Naive thymus-derived CD4-positive, alpha-beta T cell (primary cell): Measurements from ENCODE around the gene AKAP1. TPM values are rescaled to one million over a fixed set of nuclear protein-coding genes. Genes with fewer than 3 reads are reported as not detected.

Experiments used
- ATAC-seq: fragments of 150-1000 bp; cut with Tn5 transposase; 2 replicates; pipeline ENCODE4 v1.10.0; 2021; ENCODE audit warnings: mild to moderate bottlenecking, moderate library complexity
- CTCF ChIA-PET: fragments of 350-600 bp; sonication (Branson Sonifier 250); formaldehyde crosslinking; loops from one replicate; lab custom pipeline; 2021; ENCODE audit warnings: antibody characterized with exemption; lab: Charles Lee
- POLR2A ChIA-PET: fragments of 350-600 bp; sonication (Branson Sonifier 250); formaldehyde crosslinking; loops from one replicate; lab custom pipeline; 2021; ENCODE audit warnings: antibody characterized with exemption, inconsistent platforms; lab: Charles Lee
- DNase-seq, 9 donors: peaks; one replicate each; pipeline versions ENCODE4 v3.0.0 to v3.0.0-alpha.2; 2020 to 2022; ENCODE audit warnings: mixed read lengths in 1 of 9
- H3K27ac ChIP-seq: one replicate; pipeline ENCODE4 v1.7.0; 2013; ENCODE audit warnings: mild to moderate bottlenecking, low read depth, low read length, moderate library complexity
- H3K27me3 ChIP-seq, 2 donors: one replicate each; pipeline ENCODE4 v1.7.0; 2013; ENCODE audit warnings: low read length in 2 of 2, mild to moderate bottlenecking in 2 of 2, moderate library complexity in 2 of 2; ENCODE audit not compliant: control insufficient read depth in 2 of 2, insufficient read depth in 2 of 2
- H3K36me3 ChIP-seq, 3 experiments: 1 replicate in 2 of 3; 2 replicates in 1 of 3; pipeline ENCODE4 v1.7.0; 2013; ENCODE audit warnings: low read length in 3 of 3, mild to moderate bottlenecking in 3 of 3, moderate library complexity in 1 of 3; ENCODE audit not compliant: insufficient read depth in 3 of 3, control insufficient read depth in 2 of 3
- H3K4me1 ChIP-seq, 2 donors: one replicate each; pipeline ENCODE4 v1.7.0; 2013; ENCODE audit warnings: low read length in 2 of 2, mild to moderate bottlenecking in 2 of 2, moderate library complexity in 1 of 2; ENCODE audit not compliant: control insufficient read depth in 2 of 2, insufficient read depth in 2 of 2
- H3K4me3 ChIP-seq: 2 replicates; pipeline ENCODE4 v1.7.0; 2013; ENCODE audit warnings: mild to moderate bottlenecking, low read length
- H3K9me3 ChIP-seq, 3 experiments: 1 replicate in 2 of 3; 2 replicates in 1 of 3; pipeline ENCODE4 v1.7.0; 2013; ENCODE audit warnings: low read length in 3 of 3; ENCODE audit not compliant: control insufficient read depth in 2 of 3
- H3K27ac Mint-ChIP-seq, 9 donors: one replicate each; pipeline ENCODE4 v1.8.0; 2020 to 2022; ENCODE audit warnings: mixed read lengths in 9 of 9, mild to moderate bottlenecking in 8 of 9, moderate library complexity in 5 of 9, inconsistent platforms in 2 of 9
- H3K27me3 Mint-ChIP-seq, 5 donors: one replicate each; pipeline ENCODE4 v1.8.0; 2021 to 2022; ENCODE audit warnings: mixed read lengths in 5 of 5, mild to moderate bottlenecking in 1 of 5
- H3K36me3 Mint-ChIP-seq, 5 donors: one replicate each; pipeline ENCODE4 v1.8.0; 2020 to 2022; ENCODE audit warnings: mixed read lengths in 5 of 5, mild to moderate bottlenecking in 3 of 5, inconsistent platforms in 1 of 5
- H3K4me1 Mint-ChIP-seq, 7 donors: one replicate each; pipeline ENCODE4 v1.8.0; 2020 to 2022; ENCODE audit warnings: mixed read lengths in 7 of 7, mild to moderate bottlenecking in 3 of 7, inconsistent platforms in 1 of 7
- H3K4me3 Mint-ChIP-seq, 10 donors: one replicate each; pipeline ENCODE4 v1.8.0; 2020 to 2022; ENCODE audit warnings: mild to moderate bottlenecking in 10 of 10, mixed read lengths in 10 of 10, moderate library complexity in 6 of 10, inconsistent platforms in 2 of 10
- H3K9me3 Mint-ChIP-seq, 11 donors: one replicate each; pipeline ENCODE4 v1.8.0; 2020 to 2022; ENCODE audit warnings: mixed read lengths in 11 of 11, mild to moderate bottlenecking in 4 of 11, inconsistent platforms in 1 of 11, moderate library complexity in 1 of 11
- intact Hi-C, 2 donors: fragments of 100-400 bp; cut with micrococcal nuclease; formaldehyde crosslinking; loops; one replicate each; pipeline ENCODE4 v1.15.1; 2023
- polyA plus RNA-seq, 2 donors: library from polyadenylated mRNA; unstranded; fragments of 300-500 nt; fragmentation: Illumina TruSeq; gene quantifications; one replicate each; pipeline ENCODE4 v1.2.3, GENCODE V29; 2021
- total RNA-seq, 6 experiments: library from RNA in 5 of 6; stranded (reverse) in 5 of 6; gene quantifications; 1 replicate in 5 of 6; 2 replicates in 1 of 6; pipeline ENCODE4 v1.2.3 and lab custom pipeline; 2021 to 2026

The AKAP1 gene
- total and polyA plus RNA-seq, 7 experiments from 2014 or later, result 13.2 to 35.8 (median 26.6) TPM

GRCh38 chr17:57152967-57153528 lies 68.0 kb downstream of the AKAP1 start:
- Mint-ChIP-seq H3K9me3 (peaks cover 0 to 5% (median 0%) of the 10 kb centered on the region in 11 donors), H3K36me3 (no peaks in the 10 kb centered on the region), H3K4me3 (no peak overlapping the region), H3K4me1 (peaks cover 0 to 2% (median 0%) of the 10 kb centered on the region in 7 donors), H3K27ac (no peak overlapping the region), H3K27me3 (peaks cover 0 to 25% (median 11%) of the 10 kb centered on the region in 5 donors)
- Histone ChIP-seq H3K4me3 (no peak overlapping the region), H3K27ac (no peak overlapping the region), H3K4me1 (no peaks in the 10 kb centered on the region), H3K27me3 (peaks cover 0 to 2% of the 10 kb centered on the region in 2 donors), H3K9me3 (no peaks in the 10 kb centered on the region), H3K36me3 (no peaks in the 10 kb centered on the region)
- ChIA-PET POLR2A (no interaction called here), CTCF (no interaction called here)
- DNase-seq (no peak), ATAC-seq (no peak)
- intact Hi-C loops, result no loop called here

- POLR2A ChIA-PET, result no interaction called here
- ATAC-seq, result peak; percentile 36
- Histone ChIP-seq H3K27ac (no peak overlapping the region), H3K36me3 (no peaks in the 10 kb centered on the region), H3K4me3 (no peak overlapping the region), H3K9me3 (no peaks in the 10 kb centered on the region), H3K27me3 (no peaks in the 10 kb centered on the region), H3K4me1 (no peaks in the 10 kb centered on the region)
- peaks cover 0 to 21% (median 11%) of the 10 kb centered on the region in 5 donors for H3K27me3 Mint-ChIP-seq
- peaks cover 0 to 2% (median 0%) of the 10 kb centered on the region in 7 donors for H3K4me1 Mint-ChIP-seq
- CTCF ChIA-PET, result no interaction called here
- no peaks in the 10 kb centered on the region for H3K36me3 Mint-ChIP-seq
- intact Hi-C loops, result no loop called here
- H3K9me3 Mint-ChIP-seq, result no peaks in the 10 kb centered on the region
- H3K27ac Mint-ChIP-seq, result no peak overlapping the region
- H3K4me3 Mint-ChIP-seq, result no peak overlapping the region
- no peak for DNase-seq
Measured at GRCh38 chr17:57154921-57155320, 69.9 kb downstream of the AKAP1 start.

- ATAC-seq (no peak), DNase-seq (no peak)
- Histone ChIP-seq H3K27ac (no peak overlapping the region), H3K4me3 (no peak overlapping the region), H3K4me1 (no peaks in the 10 kb centered on the region), H3K27me3 (no peaks in the 10 kb centered on the region), H3K9me3 (no peaks in the 10 kb centered on the region), H3K36me3 (no peaks in the 10 kb centered on the region)
- CTCF ChIA-PET, result no interaction called here
- H3K27ac Mint-ChIP-seq, result no peak overlapping the region
- POLR2A ChIA-PET, result no interaction called here
- peaks cover 0 to 10% (median 5%) of the 10 kb centered on the region in 5 donors for H3K27me3 Mint-ChIP-seq
- H3K9me3 Mint-ChIP-seq, result peaks cover 0 to 6% (median 0%) of the 10 kb centered on the region in 11 donors
- peaks cover 0 to 4% (median 0%) of the 10 kb centered on the region in 5 donors for H3K36me3 Mint-ChIP-seq
- peaks cover 0 to 2% (median 0%) of the 10 kb centered on the region in 7 donors for H3K4me1 Mint-ChIP-seq
- intact Hi-C loops, result no loop called here
- H3K4me3 Mint-ChIP-seq, result no peak overlapping the region
Measured at GRCh38 chr17:57158325-57158724, 73.3 kb downstream of the AKAP1 start.

GRCh38 chr17:57158795-57159194 lies 73.7 kb downstream of the AKAP1 start:
- Mint-ChIP-seq H3K4me3 (no peak overlapping the region), H3K9me3 (peaks cover 0 to 7% (median 0%) of the 10 kb centered on the region in 11 donors), H3K27me3 (peaks cover 0 to 10% (median 5%) of the 10 kb centered on the region in 5 donors), H3K36me3 (peaks cover 0 to 4% (median 0%) of the 10 kb centered on the region in 5 donors), H3K4me1 (peaks cover 0 to 2% (median 0%) of the 10 kb centered on the region in 7 donors), H3K27ac (no peak overlapping the region)
- intact Hi-C loops, result no loop called here
- ATAC-seq (no peak), DNase-seq (no peak)
- ChIA-PET POLR2A (no interaction called here), CTCF (no interaction called here)
- H3K27ac ChIP-seq, result no peak overlapping the region
- H3K4me3 ChIP-seq, result no peak overlapping the region
- no peaks in the 10 kb centered on the region for H3K27me3 ChIP-seq
- H3K9me3 ChIP-seq, result no peaks in the 10 kb centered on the region
- no peaks in the 10 kb centered on the region for H3K4me1 ChIP-seq
- H3K36me3 ChIP-seq, result no peaks in the 10 kb centered on the region

GRCh38 chr17:57160624-57161023 lies 75.6 kb downstream of the AKAP1 start:
- Mint-ChIP-seq H3K27me3 (peaks cover 0 to 9% (median 5%) of the 10 kb centered on the region in 5 donors), H3K9me3 (peaks cover 0 to 8% (median 0%) of the 10 kb centered on the region in 11 donors), H3K4me3 (no peak overlapping the region), H3K4me1 (no peaks in the 10 kb centered on the region), H3K27ac (no peak overlapping the region), H3K36me3 (peaks cover 0 to 4% (median 0%) of the 10 kb centered on the region in 5 donors)
- no peak overlapping the region for H3K4me3 ChIP-seq
- no peak for DNase-seq
- CTCF ChIA-PET, result no interaction called here
- no peaks in the 10 kb centered on the region for H3K9me3 ChIP-seq
- H3K27ac ChIP-seq, result no peak overlapping the region
- POLR2A ChIA-PET, result no interaction called here
- H3K27me3 ChIP-seq, result no peaks in the 10 kb centered on the region
- no peak for ATAC-seq
- H3K36me3 ChIP-seq, result no peaks in the 10 kb centered on the region
- no peaks in the 10 kb centered on the region for H3K4me1 ChIP-seq
- intact Hi-C loops, result no loop called here

- Mint-ChIP-seq H3K36me3 (peaks cover 0 to 4% (median 0%) of the 10 kb centered on the region in 5 donors), H3K9me3 (peaks cover 0 to 12% (median 0%) of the 10 kb centered on the region in 11 donors), H3K4me3 (no peak overlapping the region), H3K27ac (no peak overlapping the region), H3K27me3 (peaks cover 0 to 18% (median 6%) of the 10 kb centered on the region in 5 donors), H3K4me1 (peaks cover 0 to 2% (median 0%) of the 10 kb centered on the region in 7 donors)
- Histone ChIP-seq H3K27ac (no peak overlapping the region), H3K36me3 (no peaks in the 10 kb centered on the region), H3K27me3 (no peaks in the 10 kb centered on the region), H3K4me1 (no peaks in the 10 kb centered on the region), H3K9me3 (no peaks in the 10 kb centered on the region), H3K4me3 (no peak overlapping the region)
- ATAC-seq, result no peak
- ChIA-PET CTCF (no interaction called here), POLR2A (no interaction called here)
- intact Hi-C loops, result no loop called here
- DNase-seq, result no peak
Measured at GRCh38 chr17:57164814-57165213, 79.8 kb downstream of the AKAP1 start.

DNA sequence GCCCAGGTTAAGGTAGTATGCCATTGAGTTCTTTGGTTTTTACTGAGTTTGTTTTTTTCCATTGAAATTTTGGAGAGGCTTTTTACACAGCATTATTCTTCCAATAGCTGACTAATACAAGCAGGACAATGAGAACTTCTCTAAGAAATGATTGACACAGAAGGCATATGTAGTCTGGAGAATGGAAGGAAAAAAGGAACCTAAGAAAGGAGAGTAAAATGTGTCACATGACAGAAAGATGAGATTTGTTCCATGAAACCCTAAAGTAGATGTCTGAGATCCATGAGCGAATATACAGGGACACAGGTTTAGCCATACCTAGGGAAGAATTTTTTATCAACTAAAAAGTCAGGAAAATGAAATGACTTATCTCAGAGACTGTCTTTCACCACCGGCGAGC lies 80.7 kb downstream of the AKAP1 start:
- Mint-ChIP-seq H3K27ac (no peak overlapping the region), H3K9me3 (peaks cover 0 to 12% (median 0%) of the 10 kb centered on the region in 11 donors), H3K27me3 (peaks cover 0 to 14% (median 12%) of the 10 kb centered on the region in 5 donors), H3K36me3 (peaks cover 0 to 3% (median 0%) of the 10 kb centered on the region in 5 donors), H3K4me3 (no peak overlapping the region), H3K4me1 (peaks cover 0 to 2% (median 0%) of the 10 kb centered on the region in 7 donors)
- ATAC-seq (no peak), DNase-seq (no peak)
- Histone ChIP-seq H3K36me3 (no peaks in the 10 kb centered on the region), H3K27ac (no peak overlapping the region), H3K9me3 (no peaks in the 10 kb centered on the region), H3K27me3 (no peaks in the 10 kb centered on the region), H3K4me3 (no peak overlapping the region), H3K4me1 (no peaks in the 10 kb centered on the region)
- ChIA-PET POLR2A (no interaction called here), CTCF (no interaction called here)
- intact Hi-C loops, result no loop called here
